C4-2B (cell line): ENCODE data around the gene RAPGEF6.

Experiments
- CTCF ChIP-seq: fragments of 450-650 bp; conservative IDR thresholded peaks from 2 replicates; pipeline ENCODE4 v1.5.1; 2017; ENCODE audit warnings: mild to moderate bottlenecking
- ZFX ChIP-seq: fragments of 450-650 bp; IDR thresholded peaks from 2 replicates; pipeline ENCODE4 v1.6.1; 2017

- TF ChIP-seq CTCF (no peak), ZFX (no peak)
Measured at GRCh38 chr5:131628990-131629389, 6.0 kb downstream of the RAPGEF6 start.
